ENCODE results near the gene CKAP4. TPM values are rescaled to one million over a fixed set of nuclear protein-coding genes. Genes with fewer than 3 reads are reported as not detected.
"Not testable (repeated sequence)": the region's sequence is repeated elsewhere in the genome, so short reads cannot be mapped to it uniquely, and the experiment has no call there.

CKAP4 gene
- total RNA-seq: 10 to 100 TPM; 19.0 to 19.1 TPM

GRCh38 chr12:106247674-106248311, at the start of gene CKAP4:
Gene CKAP4, minus strand, starts transcription at chr12:106248020. Its CDS starts 169 bp downstream, at chr12:106247851.
- H3K4me1 Mint-ChIP-seq (ENCODE audit: low read depth): peaks cover 24% of the 10 kb centered on the region
- H3K27me3 Mint-ChIP-seq (ENCODE audit: low read depth): no peaks in the 10 kb centered on the region
- no peaks in the 10 kb centered on the region for H3K9me3 Mint-ChIP-seq
- H3K4me3 Mint-ChIP-seq: peak within 1 kb of the TSS; percentile 75
- peak within 1 kb of the TSS; percentile 85 for H3K27ac Mint-ChIP-seq
- peak; percentile 60 for DNase-seq
- intact Hi-C loops (cut with micrococcal nuclease): loop anchor here (1.0 to 10.0 kb wide), 9 partner anchors 20 to 1077 kb away; partner anchors contain the start of genes APPL2, C12orf75, CRY1 and POLR3B
- H3K36me3 Mint-ChIP-seq (ENCODE audit: low read depth): peaks cover 7% of the 10 kb centered on the region
- CTCF ChIA-PET: interaction anchor here (1.8 to 2.2 kb wide), 2 partner anchors 21 to 35 kb away, joined by 5 to 10 read pairs; no protein-coding TSS in a partner anchor

GRCh38 chr12:106297075-106297474, 49.3 kb upstream of the CKAP4 start:
- Mint-ChIP-seq H3K9me3 (no peaks in the 10 kb centered on the region), H3K27me3 (ENCODE audit: low read depth) (no peaks in the 10 kb centered on the region), H3K36me3 (ENCODE audit: low read depth) (no peaks in the 10 kb centered on the region), H3K27ac (no peak overlapping the region), H3K4me3 (no peak overlapping the region), H3K4me1 (ENCODE audit: low read depth) (peaks cover 18% of the 10 kb centered on the region)
- intact Hi-C loops (cut with micrococcal nuclease): no loop called here
- DNase-seq: no peak
- CTCF ChIA-PET: interaction anchor here (0.9 to 1.2 kb wide), 2 partner anchors 13 to 73 kb away, joined by 3 to 4 read pairs; no protein-coding TSS in a partner anchor

GRCh38 chr12:106296179-106296877, 48.5 kb upstream of the CKAP4 start:
- Mint-ChIP-seq H3K4me1 (ENCODE audit: low read depth) (peaks cover 12% of the 10 kb centered on the region), H3K27ac (no peak overlapping the region), H3K36me3 (ENCODE audit: low read depth) (no peaks in the 10 kb centered on the region), H3K4me3 (no peak overlapping the region), H3K27me3 (ENCODE audit: low read depth) (no peaks in the 10 kb centered on the region), H3K9me3 (no peaks in the 10 kb centered on the region)
- intact Hi-C loops (cut with micrococcal nuclease): no loop called here
- DNase-seq: no peak
- CTCF ChIA-PET: interaction anchor here (0.9 to 2.0 kb wide), 2 partner anchors 12 to 14 kb away, joined by 4 to 9 read pairs; no protein-coding TSS in a partner anchor

- H3K9me3 Mint-ChIP-seq: no peaks in the 10 kb centered on the region
- CTCF ChIA-PET: interaction anchor here (1.6 kb wide), 1 partner anchor 10 kb away, joined by 6 read pairs; no protein-coding TSS in a partner anchor
- no peak overlapping the region for H3K4me3 Mint-ChIP-seq
- no peaks in the 10 kb centered on the region for H3K27me3 Mint-ChIP-seq (ENCODE audit: low read depth)
- DNase-seq: no peak
- intact Hi-C loops (cut with micrococcal nuclease): no loop called here
- no peaks in the 10 kb centered on the region for H3K36me3 Mint-ChIP-seq (ENCODE audit: low read depth)
- no peak overlapping the region for H3K27ac Mint-ChIP-seq
- peaks cover 17% of the 10 kb centered on the region for H3K4me1 Mint-ChIP-seq (ENCODE audit: low read depth)
These were observed 44.5 kb upstream of the CKAP4 start for GRCh38 chr12:106292339-106292738.

GRCh38 chr12:106291342-106291741, 43.5 kb upstream of the CKAP4 start:
- intact Hi-C loops (cut with micrococcal nuclease): no loop called here
- H3K36me3 Mint-ChIP-seq (ENCODE audit: low read depth): no peaks in the 10 kb centered on the region
- H3K9me3 Mint-ChIP-seq: no peaks in the 10 kb centered on the region
- H3K4me3 Mint-ChIP-seq: no peak overlapping the region
- no peak overlapping the region for H3K27ac Mint-ChIP-seq
- DNase-seq: no peak
- CTCF ChIA-PET: interaction anchor here (1.0 kb wide), 1 partner anchor 68 kb away, joined by 5 read pairs; no protein-coding TSS in a partner anchor
- no peaks in the 10 kb centered on the region for H3K27me3 Mint-ChIP-seq (ENCODE audit: low read depth)
- peaks cover 17% of the 10 kb centered on the region for H3K4me1 Mint-ChIP-seq (ENCODE audit: low read depth)

GRCh38 chr12:106290666-106291065, 42.8 kb upstream of the CKAP4 start:
- CTCF ChIA-PET: interaction anchor here (0.9 to 1.6 kb wide), 4 partner anchors 10 to 67 kb away, joined by 4 to 8 read pairs (median 4); no protein-coding TSS in a partner anchor
- H3K9me3 Mint-ChIP-seq: no peaks in the 10 kb centered on the region
- H3K4me3 Mint-ChIP-seq: no peak overlapping the region
- H3K36me3 Mint-ChIP-seq (ENCODE audit: low read depth): no peaks in the 10 kb centered on the region
- intact Hi-C loops (cut with micrococcal nuclease): no loop called here
- H3K27ac Mint-ChIP-seq: no peak overlapping the region
- H3K4me1 Mint-ChIP-seq (ENCODE audit: low read depth): peaks cover 17% of the 10 kb centered on the region
- DNase-seq: no peak
- H3K27me3 Mint-ChIP-seq (ENCODE audit: low read depth): no peaks in the 10 kb centered on the region

GRCh38 chr12:106289196-106289681, 41.4 kb upstream of the CKAP4 start:
- H3K4me1 Mint-ChIP-seq (ENCODE audit: low read depth): peaks cover 28% of the 10 kb centered on the region
- no peak for DNase-seq
- intact Hi-C loops (cut with micrococcal nuclease): no loop called here
- no peak overlapping the region for H3K27ac Mint-ChIP-seq
- CTCF ChIA-PET: interaction anchor here (1.1 to 1.2 kb wide), 2 partner anchors 17 to 921 kb away, joined by 4 read pairs; no protein-coding TSS in a partner anchor
- H3K9me3 Mint-ChIP-seq: no peaks in the 10 kb centered on the region
- no peak overlapping the region for H3K4me3 Mint-ChIP-seq
- no peaks in the 10 kb centered on the region for H3K36me3 Mint-ChIP-seq (ENCODE audit: low read depth)
- H3K27me3 Mint-ChIP-seq (ENCODE audit: low read depth): peaks cover 4% of the 10 kb centered on the region

GRCh38 chr12:106288494-106289195, 40.8 kb upstream of the CKAP4 start:
- Mint-ChIP-seq H3K27ac (peak overlapping the region; percentile 87), H3K4me1 (ENCODE audit: low read depth) (peaks cover 29% of the 10 kb centered on the region), H3K36me3 (ENCODE audit: low read depth) (no peaks in the 10 kb centered on the region), H3K9me3 (no peaks in the 10 kb centered on the region), H3K4me3 (no peak overlapping the region), H3K27me3 (ENCODE audit: low read depth) (peaks cover 4% of the 10 kb centered on the region)
- intact Hi-C loops (cut with micrococcal nuclease): loop anchor here (1.0 kb wide), 1 partner anchor 13 kb away; no protein-coding TSS in a partner anchor
- DNase-seq: peak; percentile 72
- CTCF ChIA-PET: interaction anchor here (1.2 kb wide), 1 partner anchor 921 kb away, joined by 4 read pairs; no protein-coding TSS in a partner anchor

GRCh38 chr12:106288101-106288493, 40.3 kb upstream of the CKAP4 start:
- Mint-ChIP-seq H3K4me1 (ENCODE audit: low read depth) (peaks cover 29% of the 10 kb centered on the region), H3K9me3 (no peaks in the 10 kb centered on the region), H3K4me3 (no peak overlapping the region), H3K27me3 (ENCODE audit: low read depth) (peaks cover 4% of the 10 kb centered on the region), H3K36me3 (ENCODE audit: low read depth) (no peaks in the 10 kb centered on the region), H3K27ac (peak overlapping the region; percentile 43)
- CTCF ChIA-PET: no interaction called here
- intact Hi-C loops (cut with micrococcal nuclease): loop anchor here (1.0 kb wide), 1 partner anchor 13 kb away; no protein-coding TSS in a partner anchor
- DNase-seq: no peak

GRCh38 chr12:106287364-106287763, 39.5 kb upstream of the CKAP4 start:
- no peak overlapping the region for H3K4me3 Mint-ChIP-seq
- peaks cover under 1% of the 10 kb centered on the region for H3K9me3 Mint-ChIP-seq
- intact Hi-C loops (cut with micrococcal nuclease): no loop called here
- no peaks in the 10 kb centered on the region for H3K36me3 Mint-ChIP-seq (ENCODE audit: low read depth)
- H3K4me1 Mint-ChIP-seq (ENCODE audit: low read depth): peaks cover 29% of the 10 kb centered on the region
- CTCF ChIA-PET: no interaction called here
- no peak for DNase-seq
- peak overlapping the region; percentile 4 for H3K27ac Mint-ChIP-seq
- peaks cover 4% of the 10 kb centered on the region for H3K27me3 Mint-ChIP-seq (ENCODE audit: low read depth)

- CTCF ChIA-PET: interaction anchor here (1.1 kb wide), 1 partner anchor 58 kb away, joined by 3 read pairs; no protein-coding TSS in a partner anchor
- peaks cover 29% of the 10 kb centered on the region for H3K4me1 Mint-ChIP-seq (ENCODE audit: low read depth)
- intact Hi-C loops (cut with micrococcal nuclease); DNase-seq; H3K27ac Mint-ChIP-seq; H3K36me3 Mint-ChIP-seq (ENCODE audit: low read depth); H3K27me3 Mint-ChIP-seq (ENCODE audit: low read depth); H3K4me3 Mint-ChIP-seq; H3K9me3 Mint-ChIP-seq: not testable (repeated sequence)
These were observed 38.8 kb upstream of the CKAP4 start for GRCh38 chr12:106286576-106287162.

Measured in activated naive CD4-positive, alpha-beta T cell treated with anti-CD3 and anti-CD28 coated beads for 36 hours (primary cell).